D721Med (cell line): ENCODE results near the gene SRPK2.

Experiments used
- DNase-seq: peaks from one replicate; pipeline ENCODE4 v3.0.0; 2011; ENCODE audit warnings: low spot score; ENCODE audit not compliant: insufficient read length
- FAIRE-seq: peaks from 2 replicates; lab custom pipeline; 2011; peaks lifted over from hg19 to GRCh38; lab: Jason Lieb, UNC
- CTCF ChIP-seq: IDR thresholded peaks from 2 replicates; pipeline ENCODE4 v1.5.1; 2012; ENCODE audit warnings: mild to moderate bottlenecking, control low read depth; ENCODE audit not compliant: insufficient read depth; ENCODE audit errors: missing control alignments

SRPK2 gene

GRCh38 chr7:105087981-105088380, 300.7 kb downstream of the SRPK2 start:
- no peak for TF ChIP-seq CTCF
- peak; percentile 22 for DNase-seq
- peak; percentile 25 for FAIRE-seq

DNA sequence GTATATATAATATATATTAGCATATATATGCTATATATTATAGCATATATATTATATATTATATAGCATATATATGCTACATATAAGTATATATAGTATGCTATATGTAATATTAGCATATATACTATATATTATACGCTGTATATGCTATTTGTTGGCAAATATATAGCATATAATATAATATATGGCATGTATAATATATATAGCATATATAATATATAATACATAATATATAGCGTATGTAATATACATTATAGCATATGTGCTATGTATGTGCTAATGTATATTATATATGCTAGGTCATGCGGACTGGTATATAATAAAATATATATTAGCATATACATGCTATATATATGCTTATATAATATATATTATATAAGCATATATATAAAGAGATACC, 301.9 kb downstream of the SRPK2 start:
- no peak for DNase-seq
- FAIRE-seq = no peak
- no peak for TF ChIP-seq CTCF

DNA sequence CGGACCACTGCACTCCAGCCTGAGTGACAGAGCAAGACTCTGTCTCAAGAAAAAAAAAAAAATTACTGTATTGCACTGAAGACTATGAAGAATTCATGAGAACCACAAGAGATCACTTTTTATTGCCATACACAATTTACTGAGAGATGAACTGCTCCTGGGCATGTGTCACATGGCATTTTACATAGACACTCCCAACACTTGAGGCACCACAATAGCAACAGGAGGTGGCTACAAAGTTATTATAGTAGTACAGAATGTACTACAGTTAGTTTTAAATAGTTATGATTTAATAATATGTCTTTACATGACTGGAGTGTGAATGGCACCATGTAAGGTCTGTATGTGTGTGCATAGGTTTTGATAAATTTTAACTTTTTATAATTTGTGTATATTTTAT, 304.1 kb downstream of the SRPK2 start:
- FAIRE-seq (no peak), DNase-seq (no peak)
- TF ChIP-seq CTCF = no peak

- no peak for TF ChIP-seq CTCF
- no peak for FAIRE-seq
- no peak for DNase-seq
These were observed 309.4 kb downstream of the SRPK2 start for GRCh38 chr7:105079348-105079747.

GRCh38 chr7:105073143-105073542, 315.6 kb downstream of the SRPK2 start:
- FAIRE-seq = no peak
- TF ChIP-seq CTCF = no peak
- DNase-seq = no peak

- no peak for TF ChIP-seq CTCF
- no peak for DNase-seq
- no peak for FAIRE-seq
These were observed 319.8 kb downstream of the SRPK2 start for GRCh38 chr7:105068886-105069285.

GRCh38 chr7:105067691-105068090, 321.0 kb downstream of the SRPK2 start:
- FAIRE-seq (no peak), DNase-seq (no peak)
- TF ChIP-seq CTCF = no peak
